GM21360 (cell line): ENCODE measurements around the gene FARS2.
"Not testable (repeated sequence)": the region's sequence is repeated elsewhere in the genome, so short reads cannot be mapped to it uniquely, and the experiment has no call there.

Experiments used
- ATAC-seq: cut with Tn5 transposase; IDR thresholded peaks from one replicate; pipeline ENCODE4 v1.9.1; 2021; ENCODE audit warnings: mild to moderate bottlenecking, moderate library complexity; ENCODE audit not compliant: unreplicated experiment

Gene FARS2

DNA sequence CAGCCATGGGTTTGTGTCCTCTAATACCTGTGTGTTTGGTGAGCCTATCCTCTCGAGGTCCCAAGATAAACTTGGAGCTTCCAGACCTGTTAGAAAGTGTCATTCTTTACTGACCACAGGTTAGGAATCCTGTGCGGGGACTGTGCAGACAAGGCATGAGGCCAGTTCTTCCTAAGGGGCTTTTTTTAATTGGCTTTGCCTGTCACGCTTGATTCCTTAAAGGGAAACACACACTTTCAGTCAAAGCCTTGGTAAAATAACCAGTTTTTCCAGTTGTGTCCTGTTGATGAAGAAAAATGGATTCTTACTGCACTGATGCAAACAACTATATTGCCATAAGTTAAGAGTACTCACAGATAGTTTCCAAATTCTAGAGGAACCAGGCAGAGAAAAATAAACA lies 303.4 kb downstream of the FARS2 start:
- not testable (repeated sequence) for ATAC-seq

DNA sequence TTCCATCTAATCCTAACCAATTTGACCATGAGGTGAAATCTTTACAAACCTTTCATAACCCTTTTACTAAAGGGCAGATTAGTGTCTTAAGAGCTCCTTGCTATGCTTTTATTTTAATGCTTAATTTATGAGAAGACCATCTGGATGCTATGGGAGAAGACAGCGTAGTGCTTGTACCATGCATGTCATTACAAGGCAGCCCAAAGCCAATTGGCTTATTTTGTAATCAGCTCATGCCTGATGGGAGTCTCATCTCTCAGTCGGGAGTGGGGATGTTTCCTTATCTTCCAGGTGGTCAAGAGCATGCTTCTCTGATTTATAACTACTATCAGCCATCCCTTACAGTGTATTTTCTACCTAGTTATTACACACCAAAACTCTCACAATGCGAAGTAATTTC lies 304.7 kb downstream of the FARS2 start:
- no peak for ATAC-seq

- ATAC-seq, result no peak
Observed at GRCh38 chr6:5566718-5567117, 305.4 kb downstream of the FARS2 start.

DNA sequence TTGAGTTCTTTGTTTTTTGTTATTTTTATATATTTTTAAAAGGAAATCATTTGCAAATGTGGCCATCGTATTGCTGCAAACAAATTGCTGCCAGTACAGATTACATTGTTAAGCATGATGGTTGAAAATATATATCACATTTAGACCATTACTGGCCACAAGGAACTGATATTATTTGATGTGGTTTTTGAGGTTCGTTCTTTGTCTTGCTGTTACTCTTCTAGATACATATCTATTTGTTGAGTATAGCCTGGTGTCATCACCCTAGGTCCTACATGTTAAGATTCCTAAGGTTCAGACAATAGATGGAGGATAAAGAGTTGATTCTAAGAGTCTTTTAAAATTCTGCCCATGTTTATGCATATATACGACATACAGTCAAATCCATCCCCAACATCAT lies 306.0 kb downstream of the FARS2 start:
- ATAC-seq, result no peak

GRCh38 chr6:5567890-5568289 lies 306.6 kb downstream of the FARS2 start:
- no peak for ATAC-seq

- no peak for ATAC-seq
Observed at GRCh38 chr6:5569491-5569890, 308.2 kb downstream of the FARS2 start.

DNA sequence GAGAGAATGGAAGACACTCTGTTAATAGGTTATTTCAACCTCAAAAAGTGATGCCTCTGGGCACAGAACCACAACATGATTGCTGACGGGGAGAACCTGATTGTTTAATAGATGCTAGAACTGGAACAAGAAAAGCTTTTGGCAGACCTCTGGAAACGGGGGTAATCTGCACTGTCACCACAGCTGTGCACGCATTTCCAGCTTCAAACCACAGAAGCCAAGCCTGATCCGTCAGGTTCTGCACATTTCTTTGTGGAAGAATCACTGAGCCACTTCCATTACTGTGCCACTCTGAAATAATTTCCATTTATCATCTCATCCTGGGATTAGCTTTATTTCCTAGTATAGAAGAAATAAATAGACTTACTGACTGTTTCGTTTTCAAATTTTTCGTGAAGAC lies 309.3 kb downstream of the FARS2 start:
- no peak for ATAC-seq

DNA sequence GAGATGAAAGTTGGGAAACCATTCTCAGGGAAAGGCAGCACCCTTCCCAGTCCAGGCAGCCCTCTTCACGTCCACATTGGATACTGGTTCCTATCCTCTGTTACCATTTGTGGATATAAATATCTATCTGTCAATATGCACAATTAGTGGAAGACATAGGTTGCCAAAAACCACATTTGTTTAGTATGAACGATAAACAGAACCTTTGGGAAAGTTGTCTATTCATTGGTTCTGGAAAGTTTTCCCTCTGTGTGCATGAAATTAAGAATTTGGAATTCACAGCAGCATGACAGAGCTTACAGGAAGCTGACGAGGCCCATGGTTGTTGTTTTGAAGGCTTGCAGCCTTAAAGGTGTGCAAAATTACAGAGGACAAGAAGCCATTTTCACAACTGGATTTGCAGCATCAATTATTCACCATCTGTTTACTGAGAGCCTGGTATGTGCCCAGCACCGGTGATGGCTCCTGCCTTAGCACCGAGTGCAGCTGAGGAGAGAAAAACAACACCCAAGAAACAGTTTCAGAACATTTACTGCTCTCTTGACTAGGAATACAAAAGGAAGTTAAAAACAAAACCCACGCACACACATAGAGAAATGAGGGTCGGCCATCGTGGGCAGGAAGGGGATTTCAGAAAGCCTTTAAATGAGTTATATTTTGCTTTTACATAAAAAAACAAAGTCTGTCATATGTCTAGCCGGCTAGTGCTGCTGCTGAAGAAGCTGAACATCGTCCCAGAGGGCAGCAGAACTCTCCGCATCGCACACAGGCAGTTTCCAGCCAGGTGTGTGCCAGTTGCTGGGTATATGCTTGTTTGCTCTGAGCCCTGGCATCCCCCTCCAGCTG lies 319.6 kb downstream of the FARS2 start:
- ATAC-seq, result no peak

- no peak for ATAC-seq
Observed at GRCh38 chr6:5582762-5583161, 321.4 kb downstream of the FARS2 start.

DNA sequence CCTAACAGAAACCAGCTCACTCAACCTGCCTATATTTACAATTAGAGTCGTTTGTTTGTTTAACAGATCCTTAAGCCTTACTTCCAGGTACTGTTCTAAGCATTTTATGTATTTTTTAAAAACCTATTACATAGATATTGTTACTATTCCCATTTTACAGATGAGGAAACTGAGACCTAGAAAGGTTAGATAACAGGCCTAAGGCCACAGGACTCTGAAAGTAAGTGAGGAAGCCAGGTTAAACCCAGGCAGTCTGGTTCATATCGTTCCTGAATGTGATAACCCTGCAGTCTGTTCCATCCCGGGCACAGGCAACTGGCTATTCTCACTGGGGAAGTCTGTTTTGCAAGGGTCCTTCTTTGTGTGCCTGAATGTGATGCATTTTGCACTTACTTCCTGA lies 322.2 kb downstream of the FARS2 start:
- ATAC-seq, result no peak

DNA sequence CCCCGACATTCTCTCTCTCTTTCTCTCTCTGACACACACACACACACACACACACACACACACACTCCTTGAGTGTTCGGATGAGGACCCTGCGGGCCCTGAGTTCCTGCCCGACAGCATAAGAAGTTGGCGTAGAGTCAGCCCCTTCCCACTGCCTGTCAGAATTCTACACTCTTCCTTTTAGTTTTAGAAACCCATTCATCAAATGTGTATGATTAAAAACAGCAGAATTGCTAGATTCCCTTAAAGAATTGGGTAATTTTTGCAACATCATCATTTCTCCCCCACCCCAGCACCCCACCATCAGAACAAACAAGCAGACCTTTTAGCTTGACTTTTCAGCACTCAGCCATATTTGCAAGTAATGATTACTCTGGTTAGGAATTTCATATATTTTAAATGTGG lies 322.8 kb downstream of the FARS2 start:
- no peak for ATAC-seq

DNA sequence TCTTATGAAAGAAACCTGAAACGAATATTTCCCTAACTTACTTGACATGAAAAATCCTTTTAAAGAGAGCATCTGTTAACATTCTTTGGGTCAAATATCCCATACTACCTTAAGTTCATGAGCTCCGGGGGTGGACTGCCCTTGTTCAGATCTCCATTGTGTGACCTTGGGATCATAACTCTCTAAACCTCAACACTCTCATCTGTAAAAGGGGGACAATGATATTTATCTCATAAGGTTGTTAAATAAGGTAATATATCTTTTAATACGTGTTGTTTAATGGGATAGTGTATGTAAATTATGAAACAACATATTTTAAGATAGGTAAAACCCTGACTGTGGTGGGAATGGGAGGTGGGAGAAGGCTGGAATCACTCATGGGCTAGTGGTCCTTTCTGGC lies 326.3 kb downstream of the FARS2 start:
- ATAC-seq, result no peak

- ATAC-seq, result no peak
Observed at GRCh38 chr6:5589422-5590141, 328.3 kb downstream of the FARS2 start.

DNA sequence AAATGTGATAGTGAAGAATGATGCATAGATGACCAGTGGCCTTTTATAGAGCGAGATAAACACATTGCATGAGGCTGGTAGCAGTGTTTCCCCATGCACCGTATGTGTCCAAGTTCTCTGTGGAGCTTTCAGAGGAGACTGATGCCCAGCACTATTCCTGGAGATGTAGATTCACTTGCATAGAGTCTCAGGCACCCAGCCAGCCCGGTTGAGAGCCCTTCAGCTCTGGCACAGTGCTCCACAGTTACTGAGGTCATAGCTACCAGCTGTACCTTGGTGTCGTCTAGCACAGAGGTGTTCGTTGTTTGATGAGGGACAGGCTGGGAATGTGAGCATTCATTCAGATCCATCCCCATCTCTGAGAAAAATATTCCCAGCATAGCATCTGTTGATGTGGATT lies 328.9 kb downstream of the FARS2 start:
- no peak for ATAC-seq

DNA sequence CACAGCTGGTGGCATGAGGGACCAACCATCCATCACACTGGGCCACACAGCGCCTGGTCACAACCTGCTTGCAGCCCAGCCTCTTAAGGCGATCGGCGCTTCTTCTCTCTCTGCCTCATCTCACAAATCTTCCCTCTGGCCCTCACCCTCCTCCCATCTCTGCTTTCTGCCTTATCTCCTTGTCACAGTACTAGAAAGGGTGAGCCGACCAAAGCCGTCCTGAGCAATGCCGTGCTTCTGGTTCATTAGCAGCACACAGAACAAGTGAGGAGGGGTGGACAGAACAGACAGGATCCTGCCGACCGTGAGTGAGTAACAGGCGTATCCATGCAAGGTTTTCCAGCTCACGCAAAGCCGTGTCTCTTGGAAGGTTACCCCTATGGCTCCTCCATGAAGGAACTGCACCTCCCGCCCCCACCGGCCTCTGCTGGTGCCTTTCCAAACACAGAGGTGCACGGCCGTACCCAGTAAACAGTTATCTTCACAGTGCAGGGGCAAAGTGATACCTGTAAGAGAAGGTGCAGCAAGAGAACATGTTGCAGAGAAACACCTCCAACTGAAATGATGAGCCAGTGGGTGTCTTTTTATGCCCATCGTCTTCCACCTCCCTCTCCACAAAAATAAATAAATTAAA lies 331.7 kb downstream of the FARS2 start:
- no peak for ATAC-seq

DNA sequence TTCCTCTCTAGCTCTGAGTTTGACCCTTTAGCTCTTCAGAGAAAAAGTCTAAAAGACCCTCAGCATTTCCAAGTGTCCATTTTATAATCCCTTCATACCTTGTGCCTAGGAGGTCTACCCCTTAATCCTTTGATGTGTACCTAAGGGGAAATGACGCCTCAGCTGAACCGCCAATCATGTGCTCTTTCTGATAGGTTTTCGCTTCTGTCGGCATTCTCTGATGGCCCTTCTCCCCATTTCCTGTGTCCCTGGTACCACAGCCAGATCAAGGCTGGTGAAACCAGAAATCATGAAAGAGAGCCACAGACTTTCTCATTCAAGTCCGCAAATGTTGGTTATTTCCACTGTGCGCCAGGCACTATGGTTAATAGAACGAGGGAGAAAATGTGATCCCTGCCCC lies 333.9 kb downstream of the FARS2 start:
- ATAC-seq, result no peak

DNA sequence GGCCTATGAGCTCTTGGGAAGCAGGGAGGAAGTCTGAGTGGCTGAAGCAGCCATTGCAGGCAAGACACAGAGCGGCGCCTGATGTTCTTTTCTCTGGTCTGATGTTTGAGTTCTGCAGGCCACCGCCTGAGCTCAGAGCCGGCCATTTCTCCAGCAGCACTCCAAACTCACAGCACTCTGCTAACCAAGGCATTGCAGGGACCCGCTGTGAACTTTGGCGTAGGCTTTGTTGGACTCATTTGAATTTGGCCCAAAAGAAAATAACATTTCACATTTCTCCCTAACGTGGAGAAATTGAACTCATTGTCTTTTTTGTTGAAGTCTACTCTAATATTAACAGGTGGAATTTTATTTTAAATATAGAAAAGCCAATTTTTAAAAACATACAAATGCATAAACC lies 336.1 kb downstream of the FARS2 start:
- ATAC-seq, result no peak

DNA sequence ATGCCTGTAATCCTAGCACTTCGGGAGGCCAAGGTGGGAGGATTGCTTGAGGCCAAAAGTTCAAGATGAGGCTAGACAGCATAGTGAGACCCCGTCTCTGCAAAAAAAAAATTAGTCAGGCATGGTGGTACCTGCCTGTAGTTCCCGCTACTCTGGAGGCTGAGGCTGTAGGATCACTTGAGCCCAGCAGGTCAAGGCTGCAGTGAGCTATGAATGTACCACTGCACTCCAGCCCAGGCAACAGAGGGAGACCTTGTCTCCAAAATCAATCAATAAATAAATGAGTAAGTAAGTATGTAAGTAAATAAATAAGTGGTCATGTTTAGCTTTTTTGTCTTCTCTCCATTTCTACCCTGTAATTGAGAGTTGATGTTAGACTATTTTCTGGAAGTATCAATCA lies 336.8 kb downstream of the FARS2 start:
- ATAC-seq, result no peak

DNA sequence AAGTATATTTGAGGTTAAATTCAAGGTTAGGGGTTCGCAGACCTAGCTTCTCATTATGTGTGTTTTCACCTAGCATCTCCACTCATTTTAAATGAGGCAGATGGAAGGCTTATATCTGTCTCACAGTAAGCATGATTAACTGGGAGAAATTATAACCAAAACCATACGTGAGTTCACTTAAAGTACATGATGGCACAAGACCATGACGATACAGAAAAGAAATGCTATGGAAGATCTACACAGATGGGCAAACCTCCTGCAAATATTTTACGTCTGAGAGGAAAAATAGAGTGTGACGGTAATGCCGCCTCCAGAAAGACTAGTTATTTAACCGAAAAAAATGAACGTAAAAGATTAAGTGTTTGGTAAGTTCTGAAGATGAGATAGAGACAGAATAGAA lies 337.8 kb downstream of the FARS2 start:
- ATAC-seq, result no peak

GRCh38 chr6:5605937-5606336 lies 344.6 kb downstream of the FARS2 start:
- no peak for ATAC-seq

DNA sequence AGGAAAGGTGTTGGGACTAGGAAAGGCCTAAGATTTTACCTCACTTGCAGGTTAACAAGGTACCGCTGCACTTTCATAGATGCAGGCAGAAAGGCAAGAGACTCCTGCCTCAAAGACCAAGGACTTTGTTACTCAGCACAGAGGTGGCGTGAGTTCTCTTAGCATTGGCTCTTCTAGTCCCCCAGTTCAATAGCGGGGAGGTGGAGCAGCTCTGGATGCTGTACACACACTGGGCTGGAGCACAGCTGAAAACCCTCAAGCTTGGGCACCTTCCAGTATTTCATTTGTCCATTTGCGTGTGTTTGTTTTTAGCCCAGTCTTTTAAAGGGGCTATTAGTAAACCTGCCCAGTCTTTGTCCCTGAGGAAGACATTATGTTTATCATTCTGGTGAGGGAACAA lies 345.2 kb downstream of the FARS2 start:
- ATAC-seq, result no peak

- no peak for ATAC-seq
Observed at GRCh38 chr6:5610640-5611039, 349.3 kb downstream of the FARS2 start.
